NCI-H774 (cell line): Measurements from ENCODE around the gene LMF1.
A peak's percentile ranks its signal among the peaks of the same experiment; 100 is the strongest.

ENCODE experiments used
- DNase-seq: peaks from one replicate; lab custom pipeline; 2025; lab: John Stamatoyannopoulos, UW

The LMF1 gene

GRCh38 chr16:970766-971581 is at the start of gene LMF1:
TSS of gene LMF1 (minus strand) at chr16:970984. CDS start at chr16:970980, 4 bp downstream.
- DNase-seq = peak; percentile 74

GRCh38 chr16:1020091-1020399 is 49.3 kb upstream of the LMF1 start:
- DNase-seq = no peak

DNA sequence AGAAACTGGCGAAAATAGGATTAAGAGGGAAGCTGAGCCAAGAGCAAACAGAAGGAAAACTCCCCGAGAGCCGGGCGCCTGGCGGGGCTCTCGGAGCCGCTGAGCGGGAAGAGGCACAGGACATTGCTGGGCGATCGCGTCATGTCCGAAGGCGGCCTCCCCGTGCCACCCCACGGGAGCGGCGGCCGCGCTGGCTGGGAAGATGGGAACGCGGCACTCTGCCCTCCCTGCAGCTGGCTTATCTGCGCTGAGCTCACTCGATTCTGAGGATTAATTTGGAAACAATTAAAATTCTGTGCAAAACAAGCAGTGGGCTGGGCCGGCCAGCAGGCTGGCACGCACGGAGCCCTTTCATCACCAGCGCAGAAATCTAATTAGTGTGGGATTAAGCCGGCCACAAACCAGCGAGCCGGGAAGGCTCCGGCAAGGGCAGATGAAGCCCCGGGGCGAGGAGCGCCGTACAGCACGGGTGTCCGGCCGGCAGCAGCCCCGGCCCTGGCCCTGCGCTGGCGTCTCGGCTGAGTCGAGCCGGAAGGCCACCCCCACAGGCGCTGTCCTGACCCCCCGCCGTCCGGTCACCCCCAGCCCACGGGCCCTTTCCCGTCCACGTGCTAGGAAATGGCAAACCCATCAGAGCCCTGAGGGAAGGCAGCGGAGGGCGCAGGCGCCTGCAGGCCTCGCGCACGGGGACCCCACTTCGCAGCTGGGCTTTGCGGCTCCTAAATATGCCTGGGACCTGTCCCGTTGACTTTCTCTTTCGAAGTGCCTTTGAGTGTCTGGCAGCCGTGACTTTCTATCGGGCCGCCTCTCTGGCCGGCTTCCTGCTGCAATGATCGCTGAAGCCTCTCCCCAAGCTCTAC is 48.7 kb upstream of the LMF1 start:
- DNase-seq = no peak

DNA sequence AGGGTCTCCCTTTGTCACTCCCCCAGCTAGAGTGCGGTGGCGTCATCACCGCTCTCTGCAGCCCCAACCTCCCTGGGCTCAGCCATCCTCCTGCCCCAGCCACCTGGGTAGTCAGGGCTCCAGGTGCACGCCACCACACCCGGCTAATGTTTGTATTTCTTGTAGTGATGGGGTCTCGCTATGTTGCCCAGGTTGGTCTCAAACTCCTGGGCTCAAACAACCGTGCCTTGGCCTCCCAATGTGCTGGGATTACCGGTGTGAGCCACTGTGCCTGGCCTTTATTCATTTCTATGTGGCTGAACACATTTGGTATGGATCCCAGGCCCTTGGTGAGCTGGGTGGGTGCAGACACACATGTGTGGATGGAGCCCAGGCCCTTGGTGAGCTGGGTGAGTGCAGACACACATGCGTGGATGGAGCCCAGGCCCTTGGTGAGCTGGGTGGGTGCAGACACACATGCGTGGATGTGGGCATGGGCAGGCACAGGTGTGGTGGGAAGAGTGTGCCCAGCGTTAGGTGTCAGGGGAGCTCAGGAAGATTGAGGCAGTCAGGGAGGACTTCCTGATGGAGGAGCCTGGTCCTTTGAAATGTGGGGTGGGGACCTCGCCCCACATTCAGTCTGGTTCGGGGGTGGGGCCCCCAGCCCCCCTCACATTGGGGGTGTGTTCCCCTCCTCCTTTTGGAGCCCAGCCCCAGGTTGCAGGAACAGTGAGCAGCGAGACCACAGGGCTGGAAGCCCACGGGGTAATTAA is 47.8 kb upstream of the LMF1 start:
- DNase-seq = no peak

DNA sequence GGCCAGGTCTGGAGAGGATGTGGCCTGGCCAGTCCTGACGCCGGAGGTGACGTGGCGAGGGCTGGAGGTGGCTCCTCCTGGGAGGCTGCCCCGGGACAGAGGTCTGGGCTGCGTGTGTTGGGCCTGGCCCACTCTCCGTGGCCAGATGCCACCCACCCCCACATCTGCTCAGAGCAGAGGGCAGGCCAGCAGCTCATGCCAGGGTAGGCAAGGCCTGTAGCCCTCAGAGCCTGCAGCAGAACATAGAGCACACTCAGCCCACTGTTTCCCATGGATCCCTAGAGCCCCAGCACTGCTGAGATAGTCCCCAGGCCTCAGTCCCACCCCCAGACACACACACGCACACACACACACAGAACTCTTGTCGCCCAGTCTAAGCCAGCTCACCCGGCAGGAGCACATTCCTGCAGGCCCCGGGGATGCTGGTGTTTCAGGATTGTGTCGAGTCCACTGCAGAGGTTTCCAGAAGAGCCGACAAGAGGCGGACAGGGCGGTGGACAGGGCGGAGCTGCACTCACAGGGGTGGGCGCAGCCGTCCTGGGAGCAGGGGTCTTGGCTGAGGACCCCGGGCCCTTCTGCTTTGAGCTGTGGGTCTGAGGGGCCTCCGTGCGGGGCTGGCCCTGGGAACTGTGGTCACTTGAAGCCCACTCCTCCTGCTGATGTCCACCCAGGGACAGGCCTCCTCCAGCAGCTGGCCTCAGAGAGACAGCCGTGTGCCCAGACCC is 44.1 kb upstream of the LMF1 start:
- DNase-seq = no peak

DNA sequence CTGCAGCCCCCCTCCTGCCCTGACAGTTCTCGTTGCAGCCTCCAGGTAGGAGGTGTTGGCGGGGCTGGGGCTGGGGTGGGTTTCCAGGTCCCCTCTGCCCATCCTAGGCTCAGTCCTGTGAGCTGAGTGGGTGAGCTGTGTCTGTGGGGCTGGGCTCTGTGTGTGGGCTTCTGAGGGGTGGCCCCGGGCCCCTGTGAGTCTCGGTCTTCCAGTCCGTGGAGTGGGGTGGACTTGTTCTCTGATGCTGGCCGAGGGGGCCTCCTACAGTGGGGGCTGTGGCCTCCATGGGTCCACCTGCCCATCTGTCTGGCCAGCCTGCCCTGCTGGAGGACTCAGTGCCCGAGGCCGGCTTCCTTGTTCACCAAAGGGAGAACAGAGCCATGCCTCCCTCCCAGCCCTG is 43.4 kb upstream of the LMF1 start:
- no peak for DNase-seq

- DNase-seq = no peak
These were observed 42.8 kb upstream of the LMF1 start for GRCh38 chr16:1013593-1013900.

DNA sequence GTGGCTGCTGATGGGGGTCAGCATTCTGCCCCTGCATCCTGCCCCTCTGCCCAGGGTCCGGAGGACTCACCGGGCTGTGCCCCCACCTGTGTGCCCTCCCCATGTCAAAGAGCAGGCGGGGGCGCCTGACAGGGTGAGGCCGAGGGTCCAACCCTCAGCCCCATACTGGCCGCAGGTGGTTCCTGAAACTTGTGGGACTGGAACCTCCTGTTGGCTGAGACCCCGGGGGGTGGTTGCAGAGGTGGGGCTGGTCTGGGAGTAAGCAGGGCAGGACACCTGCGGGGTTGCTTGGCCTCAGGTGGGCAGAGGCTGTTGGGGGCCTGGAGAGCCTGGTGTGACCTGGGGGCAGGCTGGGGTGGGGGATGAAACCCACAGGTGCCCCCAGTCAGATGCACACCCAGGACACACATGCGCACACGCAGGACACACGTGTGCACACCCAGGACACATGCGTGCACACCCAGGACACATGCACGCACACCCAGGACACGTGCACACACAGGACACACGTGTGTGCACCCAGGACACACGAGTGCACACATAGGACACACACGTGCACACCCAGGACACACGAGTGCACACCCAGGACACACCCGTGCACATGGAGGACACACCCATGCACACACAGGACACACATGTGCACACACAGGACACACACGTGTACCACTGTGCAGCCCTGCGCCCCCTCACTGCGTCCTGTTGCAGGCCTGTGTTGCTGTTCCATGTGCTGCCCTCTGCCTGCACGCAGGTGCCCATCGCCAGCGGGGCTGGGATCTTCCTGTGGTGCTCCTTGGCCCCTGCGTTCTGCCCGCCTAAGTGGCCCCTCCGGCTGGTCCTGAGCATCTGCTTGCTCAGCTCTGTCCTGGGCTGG is 42.2 kb upstream of the LMF1 start:
- no peak for DNase-seq

DNA sequence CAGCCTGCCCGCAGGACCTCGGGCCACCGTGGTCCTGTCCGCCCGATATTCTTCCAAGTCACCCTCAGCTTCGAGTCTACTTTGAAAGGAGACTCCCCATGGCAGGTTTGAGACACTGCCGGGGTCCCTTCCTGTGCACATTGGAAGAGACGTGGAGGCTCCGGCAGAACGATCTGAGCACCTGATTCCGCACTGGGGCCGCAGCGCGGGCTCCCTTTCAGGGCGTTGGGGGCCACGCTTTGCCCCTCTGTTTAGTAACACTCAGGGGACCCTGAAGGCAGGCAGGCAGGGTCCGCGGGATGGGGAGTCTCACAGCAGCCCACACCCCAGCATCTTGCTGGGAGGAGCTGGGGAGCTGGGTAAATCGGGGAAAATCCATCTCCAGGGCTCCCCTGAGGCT is 41.4 kb upstream of the LMF1 start:
- DNase-seq = no peak

DNA sequence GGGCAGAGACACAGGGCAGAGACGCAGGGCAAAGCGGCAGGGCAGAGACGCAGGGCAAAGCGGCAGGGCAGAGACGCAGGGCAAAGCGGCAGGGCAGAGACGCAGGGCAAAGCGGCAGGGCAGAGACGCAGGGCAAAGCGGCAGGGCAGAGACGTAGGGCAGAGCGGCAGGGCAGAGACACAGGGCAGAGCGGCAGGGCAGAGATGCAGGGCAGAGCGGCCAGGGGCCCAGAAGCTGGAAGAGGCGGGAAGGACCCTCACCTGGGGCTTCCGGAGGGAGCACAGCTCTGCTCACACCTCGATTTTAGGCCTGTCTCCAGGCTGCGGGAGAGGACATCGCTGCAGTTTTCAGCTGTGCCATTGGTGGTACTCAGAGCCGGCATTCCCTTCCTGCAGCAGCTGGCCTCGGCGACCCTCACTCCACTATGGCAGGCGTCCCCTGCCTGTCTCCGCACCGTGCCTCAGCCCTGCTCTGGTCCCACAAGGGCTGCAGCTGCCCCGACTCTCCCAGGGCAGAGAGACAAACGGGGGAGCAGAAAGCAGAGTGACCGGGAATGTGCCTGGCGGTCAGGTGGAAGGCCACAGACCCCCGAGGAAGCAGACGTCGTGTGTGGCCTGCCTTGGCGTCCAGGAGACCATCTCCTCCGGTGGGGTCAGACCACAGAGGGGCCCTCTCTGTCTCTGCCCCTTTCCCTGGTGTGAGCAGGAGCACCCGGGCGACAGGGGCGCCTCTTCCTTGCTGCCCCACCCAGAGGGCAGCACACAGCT is 40.7 kb upstream of the LMF1 start:
- DNase-seq = no peak

DNA sequence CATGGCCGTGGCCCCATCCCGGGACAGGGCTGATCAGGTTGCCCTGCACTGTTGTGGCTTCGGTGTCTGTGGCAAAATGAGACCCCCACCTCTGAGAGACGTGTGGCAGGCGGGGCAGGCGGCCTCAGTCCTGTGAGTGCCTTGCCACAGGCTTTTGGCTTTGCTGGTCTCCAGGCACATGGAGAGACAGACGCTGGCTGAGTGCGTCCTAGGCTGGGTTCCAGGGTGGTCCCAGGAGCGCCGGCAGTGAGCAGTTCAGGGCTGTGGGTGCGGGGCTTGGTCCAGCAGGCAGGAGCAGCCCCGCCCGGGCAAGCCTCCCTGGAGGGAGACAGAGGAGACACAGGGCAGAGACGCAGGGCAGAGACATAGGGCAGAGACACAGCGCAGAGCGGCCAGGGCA is 40.0 kb upstream of the LMF1 start:
- no peak for DNase-seq

GRCh38 chr16:1010251-1010650 is 39.5 kb upstream of the LMF1 start:
- no peak for DNase-seq

DNA sequence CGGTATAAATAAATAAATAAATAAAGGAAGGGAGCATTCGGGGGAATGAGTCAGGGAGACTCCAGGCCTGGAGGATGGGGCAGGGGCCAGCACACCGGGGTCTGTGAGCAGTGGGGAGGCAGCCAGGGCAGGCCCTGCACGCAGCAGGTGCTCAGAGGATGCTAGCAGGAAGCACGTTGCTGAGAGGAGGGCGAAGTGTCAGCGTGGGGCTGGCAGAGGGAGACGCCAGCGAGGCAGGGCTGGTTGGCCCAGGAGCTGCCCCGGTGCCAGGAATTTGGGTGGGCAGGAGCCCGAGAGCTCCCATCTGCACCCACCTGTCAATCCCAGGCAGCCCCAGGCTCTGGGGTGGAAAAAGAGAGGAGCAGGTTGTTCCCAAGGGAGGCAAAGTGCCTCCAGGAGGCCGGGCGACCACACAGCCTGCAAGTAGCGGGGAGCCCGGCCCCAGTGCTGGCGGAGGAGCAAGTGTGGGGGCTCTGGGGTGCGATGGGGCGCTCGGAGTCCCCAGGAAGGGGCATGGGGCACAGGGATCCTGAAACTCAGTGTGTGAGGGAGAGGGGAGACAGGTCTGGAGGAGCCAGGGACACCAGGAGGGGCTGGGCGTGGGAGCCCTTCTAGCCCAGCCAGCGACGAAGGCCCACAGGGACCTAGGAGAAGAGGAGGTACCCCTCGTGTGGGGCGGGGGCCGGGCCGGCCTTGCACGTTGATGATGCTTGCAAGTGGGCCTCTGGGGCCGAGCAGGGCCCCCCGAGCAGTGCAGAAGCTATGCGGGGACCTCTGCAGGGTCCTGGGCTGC is 38.8 kb upstream of the LMF1 start:
- no peak for DNase-seq

GRCh38 chr16:1008085-1008484 is 37.3 kb upstream of the LMF1 start:
- DNase-seq = no peak

- no peak for DNase-seq
These were observed 36.6 kb upstream of the LMF1 start for GRCh38 chr16:1007284-1007850.

DNA sequence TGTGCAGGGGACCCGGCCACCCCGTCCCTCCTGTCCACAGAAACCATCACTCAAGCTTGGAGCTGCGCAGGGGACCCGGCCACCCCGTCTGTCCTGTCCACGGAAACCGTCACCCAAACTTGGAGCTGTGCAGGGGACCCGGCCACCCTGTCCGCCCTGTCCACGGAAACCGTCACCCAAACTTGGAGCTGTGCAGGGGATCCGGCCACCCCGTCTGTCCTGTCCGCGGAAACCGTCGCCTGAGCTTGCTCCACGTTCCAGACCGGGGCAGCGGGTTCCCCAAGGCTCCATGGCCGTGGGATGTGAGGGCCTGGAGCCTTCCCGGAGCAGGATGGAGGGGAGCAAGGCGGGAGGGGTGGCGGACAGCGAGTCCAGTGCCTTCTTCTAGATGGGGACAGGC is 36.0 kb upstream of the LMF1 start:
- no peak for DNase-seq

DNA sequence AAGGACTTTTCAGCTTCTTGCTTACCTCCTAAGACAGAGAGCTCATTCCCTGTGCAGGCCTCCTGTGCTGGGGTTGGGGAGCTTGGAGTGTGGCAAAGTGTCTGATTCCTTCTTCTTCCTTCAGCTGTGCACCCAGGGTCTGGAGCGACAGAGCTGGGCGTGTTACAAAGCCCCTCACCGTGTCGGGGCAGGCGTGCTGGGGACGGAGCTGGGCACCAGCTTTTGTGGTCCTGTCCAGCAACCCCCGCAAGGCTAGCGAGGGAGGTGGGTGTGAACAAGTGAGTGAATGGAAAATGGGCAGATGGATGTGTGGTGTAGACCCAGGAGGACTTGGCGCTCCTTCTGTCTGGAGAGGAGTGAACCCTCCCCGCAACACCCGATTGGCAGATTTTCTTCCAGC is 34.5 kb upstream of the LMF1 start:
- DNase-seq = no peak

DNA sequence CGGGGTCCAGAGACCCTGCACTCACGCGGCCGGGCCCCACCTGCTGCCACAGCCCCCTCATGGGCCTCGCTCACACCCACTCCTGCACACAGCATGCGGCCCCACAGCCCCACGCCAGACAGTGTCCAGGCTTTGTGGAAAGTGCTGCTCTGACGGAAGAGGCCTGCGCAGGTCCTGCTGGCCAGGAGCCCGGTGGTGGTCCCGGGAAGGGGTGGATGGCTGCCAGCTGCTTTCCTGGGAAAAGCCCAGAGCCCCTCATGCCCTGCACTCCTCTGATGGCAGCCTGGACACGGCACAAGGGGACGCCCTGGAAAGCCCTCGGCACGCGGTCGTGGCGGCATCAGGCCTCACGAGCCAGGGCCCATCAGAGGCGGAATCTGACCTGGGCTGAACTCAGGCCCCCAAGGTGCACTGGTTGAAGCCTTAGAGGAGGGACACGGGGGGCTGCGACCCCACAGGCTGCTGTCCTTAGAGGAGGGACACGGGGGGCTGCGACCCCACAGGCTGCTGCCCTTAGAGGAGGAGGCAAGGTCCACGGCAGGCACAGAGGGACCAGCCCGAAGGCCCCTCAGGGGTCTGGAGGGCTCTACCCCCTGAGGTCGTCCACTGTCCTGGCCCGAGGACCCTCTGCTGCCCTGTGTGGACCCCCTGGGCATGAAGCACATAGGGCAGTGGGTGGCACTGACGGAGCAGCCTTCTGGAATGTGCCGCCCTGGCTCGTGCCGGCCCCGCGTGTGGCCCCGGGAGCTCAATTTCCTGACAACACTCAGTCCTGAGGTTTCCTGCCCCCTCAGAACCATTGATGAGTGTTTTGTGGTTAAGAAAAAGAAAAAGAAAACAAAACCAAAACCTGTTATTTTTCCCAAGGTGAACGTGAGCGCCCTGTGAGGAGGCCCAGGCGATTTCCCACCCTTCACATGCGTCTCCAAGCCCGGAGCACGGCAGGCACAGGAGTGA is 32.9 kb upstream of the LMF1 start:
- no peak for DNase-seq
